Measurements from ENCODE around the gene HIVEP3. TPM values are rescaled to one million over a fixed set of nuclear protein-coding genes. Genes with fewer than 3 reads are reported as not detected.

Gene HIVEP3
- total and polyA plus RNA-seq, 8 donors, result 1.8 to 65.3 (median 3.8) TPM

DNA sequence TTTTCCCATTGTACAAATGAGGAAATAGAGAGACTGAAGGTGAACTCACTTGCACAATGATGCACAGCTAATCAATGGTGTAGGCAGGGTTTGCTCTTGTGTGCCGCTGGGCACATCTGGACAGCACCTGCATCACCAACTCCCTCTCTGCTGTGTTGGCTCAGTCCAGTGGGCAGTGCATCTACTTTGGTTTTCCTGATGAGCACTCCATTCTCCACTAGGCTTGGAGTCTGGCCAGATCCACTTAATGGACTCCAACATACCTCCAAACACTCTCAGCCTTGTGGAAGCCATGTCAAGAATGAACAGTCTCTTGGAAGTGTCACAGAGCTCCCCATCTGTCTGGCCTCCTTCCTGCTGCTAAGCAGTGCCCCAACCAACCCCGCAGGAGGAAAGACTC, 152.2 kb downstream of the HIVEP3 start:
- H3K27me3 ChIP-seq, result no peaks in the 10 kb centered on the region
- H3K4me3 ChIP-seq, result no peak overlapping the region
- peaks cover 0 to 8% (median 0%) of the 10 kb centered on the region in 4 donors for H3K9me3 ChIP-seq
- H3K4me1 ChIP-seq, result peaks cover 0 to 32% (median 13%) of the 10 kb centered on the region in 4 donors
- no peaks in the 10 kb centered on the region for H3K36me3 ChIP-seq
- TF ChIP-seq EP300 (IDR thresholded peaks at IDR 0.05) (no peak), POLR2A (IDR thresholded peaks at IDR 0.05) (no peak), POLR2AphosphoS5 (IDR thresholded peaks at IDR 0.05) (no peak)
- TF ChIP-seq, protein P1, sequence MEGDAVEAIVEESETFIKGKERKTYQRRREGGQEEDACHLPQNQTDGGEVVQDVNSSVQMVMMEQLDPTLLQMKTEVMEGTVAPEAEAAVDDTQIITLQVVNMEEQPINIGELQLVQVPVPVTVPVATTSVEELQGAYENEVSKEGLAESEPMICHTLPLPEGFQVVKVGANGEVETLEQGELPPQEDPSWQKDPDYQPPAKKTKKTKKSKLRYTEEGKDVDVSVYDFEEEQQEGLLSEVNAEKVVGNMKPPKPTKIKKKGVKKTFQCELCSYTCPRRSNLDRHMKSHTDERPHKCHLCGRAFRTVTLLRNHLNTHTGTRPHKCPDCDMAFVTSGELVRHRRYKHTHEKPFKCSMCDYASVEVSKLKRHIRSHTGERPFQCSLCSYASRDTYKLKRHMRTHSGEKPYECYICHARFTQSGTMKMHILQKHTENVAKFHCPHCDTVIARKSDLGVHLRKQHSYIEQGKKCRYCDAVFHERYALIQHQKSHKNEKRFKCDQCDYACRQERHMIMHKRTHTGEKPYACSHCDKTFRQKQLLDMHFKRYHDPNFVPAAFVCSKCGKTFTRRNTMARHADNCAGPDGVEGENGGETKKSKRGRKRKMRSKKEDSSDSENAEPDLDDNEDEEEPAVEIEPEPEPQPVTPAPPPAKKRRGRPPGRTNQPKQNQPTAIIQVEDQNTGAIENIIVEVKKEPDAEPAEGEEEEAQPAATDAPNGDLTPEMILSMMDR (IDR thresholded peaks at IDR 0.05), result no peak
- WGBS, 5 donors, result 90 to 98% (median 96%) methylated on average over 2 of the region's 2 CpGs
- DNase-seq, result no peak
- intact Hi-C loops (cut with DNase I; ENCODE audit: low total_unique reads), result no loop called here
- H3K27ac ChIP-seq, result no peak overlapping the region

DNA sequence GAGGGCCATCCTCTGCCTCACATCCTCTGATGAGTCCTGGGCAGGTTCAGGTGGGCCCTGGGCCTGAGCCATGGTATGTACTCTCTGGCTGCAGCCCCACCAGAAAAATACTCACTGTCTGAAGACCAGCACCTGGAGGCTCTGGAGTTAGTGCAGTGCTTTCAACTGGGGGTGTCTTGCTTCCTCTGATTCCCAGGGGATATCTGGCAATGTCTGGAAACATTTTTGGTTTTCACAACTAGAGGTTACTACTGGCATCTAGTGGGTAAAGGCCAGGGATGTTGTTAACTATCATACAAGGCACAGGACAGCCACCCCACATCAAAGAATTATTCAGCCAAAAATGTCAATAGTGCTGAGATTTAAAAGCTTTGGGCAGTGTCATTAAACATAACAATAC, 152.7 kb downstream of the HIVEP3 start:
- Histone ChIP-seq H3K36me3 (no peaks in the 10 kb centered on the region), H3K4me3 (no peak overlapping the region), H3K27me3 (no peaks in the 10 kb centered on the region), H3K27ac (no peak overlapping the region), H3K9me3 (peaks cover 0 to 8% (median 0%) of the 10 kb centered on the region in 4 donors), H3K4me1 (peaks cover 0 to 27% (median 10%) of the 10 kb centered on the region in 4 donors)
- intact Hi-C loops (cut with DNase I; ENCODE audit: low total_unique reads), result no loop called here
- no peak for DNase-seq
- no peak for TF ChIP-seq EP300 (IDR thresholded peaks at IDR 0.05)
- TF ChIP-seq POLR2AphosphoS5 (IDR thresholded peaks at IDR 0.05), result no peak
- TF ChIP-seq POLR2A (IDR thresholded peaks at IDR 0.05), result no peak

DNA sequence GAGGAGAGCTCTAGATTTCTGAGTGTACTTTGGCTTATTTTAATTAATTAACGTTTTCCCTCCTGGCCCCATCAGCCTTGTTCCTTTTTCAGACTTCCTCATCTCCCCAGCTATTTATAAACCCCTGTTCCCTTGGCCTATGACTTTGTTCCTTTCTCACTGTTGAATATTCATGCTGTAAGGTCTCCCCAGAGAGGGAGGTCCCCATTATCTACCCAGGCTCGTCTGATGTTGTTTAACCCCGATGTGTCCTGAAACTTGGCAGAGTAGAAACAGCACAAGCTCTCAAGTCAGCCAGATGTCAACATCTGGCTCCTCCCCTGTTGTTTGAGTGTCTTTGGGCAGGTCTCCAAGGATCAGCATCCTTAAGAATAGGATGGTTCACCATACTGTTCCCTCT, 153.6 kb downstream of the HIVEP3 start:
- intact Hi-C loops (cut with DNase I; ENCODE audit: low total_unique reads), result no loop called here
- WGBS, 5 donors, result 23 to 42% (median 39%) methylated on average over 3 of the region's 3 CpGs
- no peak for TF ChIP-seq POLR2A (IDR thresholded peaks at IDR 0.05)
- TF ChIP-seq POLR2AphosphoS5 (IDR thresholded peaks at IDR 0.05), result no peak
- no peak for TF ChIP-seq EP300 (IDR thresholded peaks at IDR 0.05)
- TF ChIP-seq, protein P1 (IDR thresholded peaks at IDR 0.05), result no peak
- Histone ChIP-seq H3K27me3 (no peaks in the 10 kb centered on the region), H3K9me3 (peaks cover 0 to 8% (median 0%) of the 10 kb centered on the region in 4 donors), H3K27ac (peak overlapping the region in 1 of 5 donors; percentile 30), H3K4me1 (peaks cover 0 to 27% (median 9%) of the 10 kb centered on the region in 4 donors), H3K36me3 (no peaks in the 10 kb centered on the region), H3K4me3 (no peak overlapping the region)
- DNase-seq, result peak in 1 of 2 donors; percentile 31

DNA sequence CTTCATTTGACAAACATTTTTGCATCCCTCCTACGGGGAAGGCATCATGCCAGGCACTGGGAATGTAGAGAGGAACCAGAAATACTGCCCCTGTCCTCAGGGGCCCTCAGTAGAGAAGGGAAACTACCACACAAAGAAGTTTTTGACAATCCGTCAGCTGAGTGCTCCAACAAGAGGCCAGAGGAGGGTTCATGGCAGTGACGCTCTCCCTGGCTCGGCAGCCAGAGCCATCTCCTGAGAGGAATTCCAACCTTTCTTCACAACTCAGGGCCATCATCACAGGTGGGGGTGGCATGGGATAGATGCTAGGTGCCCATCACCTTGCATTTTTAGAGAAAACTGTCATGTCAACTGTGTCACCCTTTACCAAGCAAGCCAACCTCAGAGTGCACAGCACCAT, 154.1 kb downstream of the HIVEP3 start:
- WGBS, 5 donors, result 50 to 67% (median 57%) methylated on average over 4 of the region's 4 CpGs
- Histone ChIP-seq H3K4me1 (peaks cover 0 to 27% (median 9%) of the 10 kb centered on the region in 4 donors), H3K36me3 (no peaks in the 10 kb centered on the region), H3K4me3 (no peak overlapping the region), H3K9me3 (peaks cover 0 to 8% (median 0%) of the 10 kb centered on the region in 4 donors), H3K27ac (peak overlapping the region in 1 of 5 donors; percentile 30), H3K27me3 (no peaks in the 10 kb centered on the region)
- intact Hi-C loops (cut with DNase I; ENCODE audit: low total_unique reads), result no loop called here
- peak in 1 of 2 donors; percentile 22 for DNase-seq
- TF ChIP-seq EP300 (IDR thresholded peaks at IDR 0.05) (no peak), POLR2AphosphoS5 (IDR thresholded peaks at IDR 0.05) (no peak), POLR2A (IDR thresholded peaks at IDR 0.05) (no peak)
- TF ChIP-seq, protein P1 (IDR thresholded peaks at IDR 0.05), result no peak

DNA sequence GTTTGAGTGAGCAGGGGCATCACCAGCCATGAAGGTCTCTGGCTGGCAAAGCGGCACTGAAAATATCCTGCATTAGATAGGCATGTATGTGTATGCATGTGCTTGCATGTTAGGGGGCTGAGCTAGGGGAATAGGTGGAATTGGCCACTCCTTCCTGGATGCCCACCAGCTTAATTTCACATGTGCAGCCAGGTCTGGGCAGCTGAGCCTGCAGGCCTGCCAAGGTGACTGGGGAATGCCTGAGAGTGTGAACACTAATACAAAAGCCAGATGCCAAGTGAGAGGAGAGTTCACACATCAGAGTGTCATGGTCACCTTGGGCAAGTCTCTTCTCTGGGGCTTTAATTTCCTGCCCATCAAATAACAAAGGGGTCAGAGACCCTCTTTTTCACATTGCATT, 155.9 kb downstream of the HIVEP3 start:
- no peak for DNase-seq
- intact Hi-C loops (cut with DNase I; ENCODE audit: low total_unique reads), result no loop called here
- H3K27ac ChIP-seq, result no peak overlapping the region
- H3K36me3 ChIP-seq, result no peaks in the 10 kb centered on the region
- 100% methylated on average over 1 of the region's 1 CpG for whole genome bisulfite sequencing, 5 donors
- no peaks in the 10 kb centered on the region for H3K27me3 ChIP-seq
- H3K9me3 ChIP-seq, result peaks cover 0 to 8% (median 0%) of the 10 kb centered on the region in 4 donors
- TF ChIP-seq, protein P1 (IDR thresholded peaks at IDR 0.05), result no peak
- TF ChIP-seq POLR2A (IDR thresholded peaks at IDR 0.05), result no peak
- no peak for TF ChIP-seq POLR2AphosphoS5 (IDR thresholded peaks at IDR 0.05)
- TF ChIP-seq EP300 (IDR thresholded peaks at IDR 0.05), result no peak
- no peak overlapping the region for H3K4me3 ChIP-seq
- peaks cover 0 to 25% (median 8%) of the 10 kb centered on the region in 4 donors for H3K4me1 ChIP-seq
